Pancreas (tissue), 10 donors: ENCODE measurements around the gene FTCD. TPM values are rescaled to one million over a fixed set of nuclear protein-coding genes. Genes with fewer than 3 reads are reported as not detected.
A peak's percentile ranks its signal among the peaks of the same experiment; 100 is the strongest.

Experiments used
- ATAC-seq, 4 donors: fragments of 200-7000 bp; cut with Tn5 transposase; one replicate each; pipeline versions ENCODE4 v1.8.0 to v1.9.1; 2020; ENCODE audit warnings: mild to moderate bottlenecking in 4 of 4, moderate library complexity in 4 of 4
- DNase-seq, 6 donors: peaks; one replicate each; pipeline ENCODE4 v3.0.0-alpha.2; 2020
- FAIRE-seq: peaks from 2 replicates; lab custom pipeline; 2012; peaks lifted over from hg19 to GRCh38; lab: Jason Lieb, UNC
- H3K27ac ChIP-seq, 4 donors: fragments of 200-600 bp; sonication (generic); 1 replicate in 3 of 4; 2 replicates in 1 of 4; pipeline versions ENCODE4 v1.5.0 to v1.8.0; 2020
- H3K27me3 ChIP-seq, 4 donors: fragments of 200-600 bp; one replicate each; pipeline ENCODE4 v1.8.0; 2021
- H3K36me3 ChIP-seq, 3 donors: fragments of 200-600 bp; sonication (generic) in 1 of 3; one replicate each; pipeline versions ENCODE4 v1.5.0 to v1.8.0; 2020 to 2021
- H3K4me1 ChIP-seq, 3 donors: fragments of 200-600 bp; one replicate each; pipeline ENCODE4 v1.8.0; 2021
- H3K4me3 ChIP-seq, 4 donors: fragments of 200-600 bp; sonication (generic) in 2 of 4; one replicate each; pipeline versions ENCODE4 v1.5.0 to v1.8.0; 2020 to 2021
- H3K9me3 ChIP-seq, 4 donors: fragments of 200-600 bp; one replicate each; pipeline ENCODE4 v1.8.0; 2021
- WGBS, 2 donors: extraction: QIAGEN DNeasy Blood & Tissue Kit; methylation state at CpG; one replicate each; pipeline ENCODE4 v1.1.7; 2013; 5-methylcytosine and 5-hydroxymethylcytosine counted together
- intact Hi-C, 3 donors: fragments of 100-400 bp; cut with DNase I; formaldehyde crosslinking; loops; one replicate each; pipeline versions ENCODE4 v1.11.1 to v1.14.2; 2022
- polyA plus RNA-seq, 2 donors: library from polyadenylated mRNA; stranded (reverse); fragments of 200-250 nt; gene quantifications; one replicate each; pipeline ENCODE4 v1.2.3, GENCODE V29; 2013
- total RNA-seq, 6 donors: library from RNA; stranded (reverse); fragmentation: NEBNext Ultra II Directional in 4 of 6; extraction: Animal tissue kit (Norgen Biotek cat#: 25700) in 4 of 6; gene quantifications; one replicate each; pipeline versions ENCODE4 v1.2.1 to v1.2.4, GENCODE V29; 2021 to 2023
- TF ChIP-seq, protein P1 (sequence below), 4 donors: fragments of 200-600 bp; sonication (generic) in 3 of 4; IDR thresholded peaks; one replicate each; pipeline versions ENCODE4 v1.5.0 to v1.8.0; 2021; ENCODE audit warnings: antibody characterized with exemption in 4 of 4
- donor health status: healthy with polysubstance abuse.
- donor health status: DM: no; HTN: no; CAD: no; lungs with moderate emphysema.
- donor health status: DM: no; HTN: no; CAD: no.
- donor health status: control.
- donor health status: control.
- donor health status: Bipolar disorder and iron deficiency.
- donor health status: DM: yes; HTN: yes; CAD: no.
- donor health status: DM: no; HTN: no; CAD: no.
- donor health status: DM: no; HTN: no; CAD: no.
- donor health status: DM: yes; HTN: yes; CAD: no.

FTCD gene
- total and polyA plus RNA-seq, 8 donors = 0.31 to 14.0 (median 0.54) TPM

DNA sequence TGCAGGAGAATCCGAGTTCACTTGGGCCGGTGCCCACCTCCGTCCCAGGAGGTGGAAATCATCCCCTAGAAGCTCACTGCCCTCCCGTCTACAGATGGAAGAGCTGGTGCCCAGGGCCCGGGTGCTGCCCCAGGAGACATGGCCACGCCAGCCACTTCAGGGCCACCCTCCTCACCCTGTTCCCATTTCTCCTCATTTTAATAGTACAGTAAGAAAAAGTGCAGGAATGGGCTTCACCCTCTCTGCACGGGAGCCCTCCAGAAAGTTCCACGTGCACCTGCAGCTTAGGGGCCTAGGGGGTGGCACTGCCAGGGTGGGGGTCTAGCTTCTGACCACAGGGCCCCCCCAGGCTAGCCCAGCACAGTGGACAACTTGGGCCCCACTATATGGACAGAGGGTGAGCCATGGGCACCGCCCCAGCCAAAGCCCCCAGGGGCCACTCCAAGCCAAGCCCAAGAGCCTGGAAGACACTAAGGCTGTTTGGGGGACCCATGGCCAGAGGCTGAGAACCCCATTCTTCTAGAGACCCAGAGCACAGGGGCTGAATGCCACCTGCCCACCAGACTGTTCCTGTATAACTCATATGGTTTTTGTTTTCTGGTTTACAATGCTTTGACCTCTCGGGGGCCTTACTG, 3.4 kb upstream of the FTCD start:
- FAIRE-seq (no peak), DNase-seq (peak in 3 of 6 donors; percentile 4 to 35 (median 12)), ATAC-seq (no peak)
- H3K4me1 ChIP-seq = no peaks in the 10 kb centered on the region
- intact Hi-C loops = no loop called here
- no peak overlapping the region for H3K4me3 ChIP-seq
- TF ChIP-seq, protein P1, sequence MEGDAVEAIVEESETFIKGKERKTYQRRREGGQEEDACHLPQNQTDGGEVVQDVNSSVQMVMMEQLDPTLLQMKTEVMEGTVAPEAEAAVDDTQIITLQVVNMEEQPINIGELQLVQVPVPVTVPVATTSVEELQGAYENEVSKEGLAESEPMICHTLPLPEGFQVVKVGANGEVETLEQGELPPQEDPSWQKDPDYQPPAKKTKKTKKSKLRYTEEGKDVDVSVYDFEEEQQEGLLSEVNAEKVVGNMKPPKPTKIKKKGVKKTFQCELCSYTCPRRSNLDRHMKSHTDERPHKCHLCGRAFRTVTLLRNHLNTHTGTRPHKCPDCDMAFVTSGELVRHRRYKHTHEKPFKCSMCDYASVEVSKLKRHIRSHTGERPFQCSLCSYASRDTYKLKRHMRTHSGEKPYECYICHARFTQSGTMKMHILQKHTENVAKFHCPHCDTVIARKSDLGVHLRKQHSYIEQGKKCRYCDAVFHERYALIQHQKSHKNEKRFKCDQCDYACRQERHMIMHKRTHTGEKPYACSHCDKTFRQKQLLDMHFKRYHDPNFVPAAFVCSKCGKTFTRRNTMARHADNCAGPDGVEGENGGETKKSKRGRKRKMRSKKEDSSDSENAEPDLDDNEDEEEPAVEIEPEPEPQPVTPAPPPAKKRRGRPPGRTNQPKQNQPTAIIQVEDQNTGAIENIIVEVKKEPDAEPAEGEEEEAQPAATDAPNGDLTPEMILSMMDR (IDR thresholded peaks at IDR 0.05) = no peak
- H3K36me3 ChIP-seq = no peaks in the 10 kb centered on the region
- 85 to 93% methylated on average over 10 of the region's 10 CpGs for WGBS, 2 donors
- no peak overlapping the region for H3K27ac ChIP-seq
- no peaks in the 10 kb centered on the region for H3K27me3 ChIP-seq
- H3K9me3 ChIP-seq = no peaks in the 10 kb centered on the region

DNA sequence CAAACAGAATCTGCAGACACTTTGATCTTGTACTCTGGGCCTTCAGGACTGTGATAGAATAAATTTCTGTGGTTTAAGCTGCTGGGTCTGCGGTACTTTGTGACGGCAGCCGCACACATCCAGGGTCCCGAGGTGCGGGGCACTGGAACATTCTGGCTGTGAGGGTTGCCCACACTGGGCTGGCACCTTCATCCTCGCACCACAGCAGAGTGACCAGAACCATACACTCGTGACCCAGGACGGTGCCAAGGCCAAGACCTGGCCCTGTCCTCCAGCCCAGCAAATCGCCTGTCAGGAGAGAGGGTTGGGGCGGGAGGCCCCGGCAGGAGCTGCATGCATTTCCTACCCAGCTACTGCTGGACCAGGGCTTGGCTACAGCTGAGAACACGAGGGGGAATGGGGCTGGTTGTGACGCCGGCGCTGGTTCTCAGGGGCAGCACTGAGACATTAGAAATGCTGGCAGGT, 2.6 kb upstream of the FTCD start:
- no peaks in the 10 kb centered on the region for H3K9me3 ChIP-seq
- H3K27me3 ChIP-seq = no peaks in the 10 kb centered on the region
- ATAC-seq = no peak
- intact Hi-C loops = no loop called here
- FAIRE-seq = no peak
- TF ChIP-seq, protein P1 (IDR thresholded peaks at IDR 0.05) = no peak
- no peak overlapping the region for H3K4me3 ChIP-seq
- no peak overlapping the region for H3K27ac ChIP-seq
- no peaks in the 10 kb centered on the region for H3K36me3 ChIP-seq
- peaks cover 0 to under 1% (median 0%) of the 10 kb centered on the region in 3 donors for H3K4me1 ChIP-seq
- 80 to 94% methylated on average over 15 of the region's 15 CpGs for WGBS, 2 donors
- peak in 3 of 6 donors; percentile 7 to 41 (median 15) for DNase-seq

DNA sequence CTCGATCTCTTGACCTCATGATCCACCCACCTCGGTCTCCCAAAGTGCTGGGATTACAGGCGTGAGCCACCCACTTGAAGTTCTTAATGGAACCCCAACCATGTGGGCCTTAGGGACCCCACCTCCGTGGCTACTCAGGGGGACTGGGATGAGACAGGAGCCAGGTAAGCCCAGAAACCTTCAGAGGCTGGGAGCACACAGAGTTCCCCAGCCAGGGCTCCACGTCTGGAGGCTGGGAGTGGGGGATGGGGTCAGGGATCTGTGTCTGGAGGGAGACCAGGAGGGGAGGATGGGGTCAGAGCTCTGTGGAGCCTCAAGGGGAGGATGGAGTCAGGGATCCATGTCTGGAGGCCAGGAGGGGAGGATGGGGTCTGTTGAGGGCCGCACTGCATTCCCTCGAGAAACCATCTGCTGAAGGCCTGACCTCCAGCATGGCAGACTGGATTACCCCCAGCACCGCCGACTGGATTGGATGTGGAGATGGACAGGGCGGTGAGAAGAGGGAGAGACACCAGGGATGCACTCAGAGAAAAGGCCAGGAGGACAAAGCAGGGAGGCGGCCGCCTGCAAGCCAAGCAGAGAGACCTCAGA, 2.1 kb upstream of the FTCD start:
- DNase-seq = peak in 4 of 6 donors; percentile 5 to 41 (median 9)
- TF ChIP-seq, protein P1 (IDR thresholded peaks at IDR 0.05) = no peak
- ATAC-seq = no peak
- intact Hi-C loops = no loop called here
- Histone ChIP-seq H3K27ac (no peak overlapping the region), H3K27me3 (no peaks in the 10 kb centered on the region), H3K36me3 (no peaks in the 10 kb centered on the region), H3K9me3 (no peaks in the 10 kb centered on the region), H3K4me1 (peaks cover 0 to 4% (median 0%) of the 10 kb centered on the region in 3 donors), H3K4me3 (no peak overlapping the region)
- FAIRE-seq = no peak
- WGBS, 2 donors = 77 to 92% methylated on average over 12 of the region's 12 CpGs

DNA sequence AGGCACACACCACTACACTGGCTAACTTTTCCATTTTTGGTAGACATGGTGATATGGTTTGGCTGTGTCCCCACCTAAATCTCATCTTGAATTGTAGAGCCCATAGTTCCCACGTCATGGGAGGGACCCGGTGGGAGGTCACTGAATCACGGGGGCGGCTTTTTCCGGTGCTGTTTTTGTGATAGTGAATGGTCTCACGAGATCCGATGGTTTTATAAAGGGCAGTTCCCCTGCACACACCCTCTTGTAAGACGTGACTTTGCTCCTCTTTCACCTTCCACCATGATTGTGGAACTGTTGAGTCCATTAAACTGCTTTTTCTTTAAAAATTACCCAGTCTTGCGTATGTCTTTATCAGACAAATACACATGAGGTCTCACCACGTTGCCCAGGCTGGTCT, 1.3 kb upstream of the FTCD start:
- peaks cover 0 to 4% (median 0%) of the 10 kb centered on the region in 3 donors for H3K4me1 ChIP-seq
- TF ChIP-seq, protein P1 (IDR thresholded peaks at IDR 0.05) = no peak
- FAIRE-seq (no peak), ATAC-seq (no peak), DNase-seq (peak in 1 of 6 donors; percentile 32)
- no peaks in the 10 kb centered on the region for H3K36me3 ChIP-seq
- no peaks in the 10 kb centered on the region for H3K27me3 ChIP-seq
- H3K4me3 ChIP-seq = no peak overlapping the region
- intact Hi-C loops = no loop called here
- no peaks in the 10 kb centered on the region for H3K9me3 ChIP-seq
- WGBS, 2 donors = 75 to 85% methylated on average over 10 of the region's 10 CpGs
- H3K27ac ChIP-seq = no peak overlapping the region

DNA sequence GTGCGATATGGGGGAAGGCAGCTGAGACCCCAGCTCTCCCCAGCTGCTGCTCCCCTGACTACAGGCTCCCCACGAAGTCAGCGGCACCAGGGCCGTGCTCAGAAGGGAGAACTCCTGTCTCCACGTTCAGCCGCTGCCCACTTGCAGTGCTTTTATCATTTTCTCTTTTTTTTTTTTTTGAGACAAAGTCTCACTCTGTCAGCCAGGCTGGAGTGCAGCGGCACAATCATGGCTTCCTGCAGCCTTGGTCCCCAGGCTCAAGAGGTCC, 933 bp upstream of the FTCD start:
- DNase-seq = peak in 2 of 6 donors; percentile 5 to 29
- Histone ChIP-seq H3K9me3 (no peaks in the 10 kb centered on the region), H3K4me1 (peaks cover 0 to 4% (median 0%) of the 10 kb centered on the region in 3 donors), H3K27me3 (no peaks in the 10 kb centered on the region), H3K36me3 (no peaks in the 10 kb centered on the region), H3K4me3 (no peak overlapping the region), H3K27ac (no peak overlapping the region)
- WGBS, 2 donors = 84 to 89% methylated on average over 7 of the region's 7 CpGs
- intact Hi-C loops = no loop called here
- TF ChIP-seq, protein P1 (IDR thresholded peaks at IDR 0.05) = no peak
- no peak for FAIRE-seq
- ATAC-seq = no peak
